ENCODE results near the gene FOXP2.

Gene FOXP2

DNA sequence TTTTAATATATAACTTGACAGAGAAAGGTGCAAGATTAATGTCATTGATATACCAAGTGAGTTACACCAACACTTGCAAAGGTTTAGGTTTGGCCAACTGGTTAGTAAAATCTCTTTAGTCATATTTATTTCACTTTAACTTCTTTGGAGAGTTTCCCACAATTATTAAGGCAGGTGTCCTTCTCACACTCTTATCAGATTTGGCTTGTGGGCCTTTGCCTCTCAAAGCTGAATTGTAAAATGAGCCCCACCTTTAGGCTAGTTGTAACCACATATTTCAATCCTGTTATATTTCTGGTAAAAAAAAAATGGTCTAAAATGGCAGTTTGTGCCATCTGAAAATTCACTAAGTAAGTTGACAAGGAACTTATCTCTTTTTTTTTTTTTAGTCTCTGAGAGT is 26.6 kb upstream of the FOXP2 start:
- H3K36me3 Mint-ChIP-seq (ENCODE audit: low read depth): no peaks in the 10 kb centered on the region
- H3K4me3 Mint-ChIP-seq: no peak overlapping the region
- no peaks in the 10 kb centered on the region for H3K4me1 Mint-ChIP-seq
- no peak for DNase-seq
- no peaks in the 10 kb centered on the region for H3K9me3 Mint-ChIP-seq
- H3K27me3 Mint-ChIP-seq (ENCODE audit: low read depth, poor library complexity): peaks cover 6% of the 10 kb centered on the region
- H3K27ac Mint-ChIP-seq: no peak overlapping the region
- TF ChIP-seq, protein P1, sequence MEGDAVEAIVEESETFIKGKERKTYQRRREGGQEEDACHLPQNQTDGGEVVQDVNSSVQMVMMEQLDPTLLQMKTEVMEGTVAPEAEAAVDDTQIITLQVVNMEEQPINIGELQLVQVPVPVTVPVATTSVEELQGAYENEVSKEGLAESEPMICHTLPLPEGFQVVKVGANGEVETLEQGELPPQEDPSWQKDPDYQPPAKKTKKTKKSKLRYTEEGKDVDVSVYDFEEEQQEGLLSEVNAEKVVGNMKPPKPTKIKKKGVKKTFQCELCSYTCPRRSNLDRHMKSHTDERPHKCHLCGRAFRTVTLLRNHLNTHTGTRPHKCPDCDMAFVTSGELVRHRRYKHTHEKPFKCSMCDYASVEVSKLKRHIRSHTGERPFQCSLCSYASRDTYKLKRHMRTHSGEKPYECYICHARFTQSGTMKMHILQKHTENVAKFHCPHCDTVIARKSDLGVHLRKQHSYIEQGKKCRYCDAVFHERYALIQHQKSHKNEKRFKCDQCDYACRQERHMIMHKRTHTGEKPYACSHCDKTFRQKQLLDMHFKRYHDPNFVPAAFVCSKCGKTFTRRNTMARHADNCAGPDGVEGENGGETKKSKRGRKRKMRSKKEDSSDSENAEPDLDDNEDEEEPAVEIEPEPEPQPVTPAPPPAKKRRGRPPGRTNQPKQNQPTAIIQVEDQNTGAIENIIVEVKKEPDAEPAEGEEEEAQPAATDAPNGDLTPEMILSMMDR (IDR thresholded peaks at IDR 0.05): no peak

DNA sequence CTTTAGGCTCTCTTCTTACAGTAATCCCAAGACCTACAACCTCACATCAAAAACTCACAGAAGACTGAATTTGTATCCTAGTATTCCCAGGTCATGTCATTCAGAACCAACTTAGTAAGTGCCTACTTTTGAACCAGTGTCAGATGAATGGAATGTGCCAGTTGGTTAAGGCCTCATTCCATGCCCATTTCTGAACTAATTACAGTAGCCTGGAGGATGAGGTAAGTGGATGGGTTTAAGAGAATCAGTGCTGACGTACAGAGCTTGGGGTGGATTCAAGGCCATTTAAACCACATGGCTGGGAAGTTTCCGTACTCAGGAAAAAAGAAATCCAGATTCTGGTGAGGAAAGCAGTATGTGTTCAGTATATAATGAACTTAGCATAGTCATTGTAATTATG is 21.9 kb upstream of the FOXP2 start:
- H3K27me3 Mint-ChIP-seq (ENCODE audit: low read depth, poor library complexity): peaks cover 7% of the 10 kb centered on the region
- H3K9me3 Mint-ChIP-seq: no peaks in the 10 kb centered on the region
- no peak overlapping the region for H3K27ac Mint-ChIP-seq
- H3K4me3 Mint-ChIP-seq: no peak overlapping the region
- TF ChIP-seq, protein P1 (IDR thresholded peaks at IDR 0.05): no peak
- no peaks in the 10 kb centered on the region for H3K4me1 Mint-ChIP-seq
- H3K36me3 Mint-ChIP-seq (ENCODE audit: low read depth): no peaks in the 10 kb centered on the region
- no peak for DNase-seq

- H3K36me3 Mint-ChIP-seq (ENCODE audit: low read depth): no peaks in the 10 kb centered on the region
- no peak overlapping the region for H3K4me3 Mint-ChIP-seq
- H3K27ac Mint-ChIP-seq: no peak overlapping the region
- peaks cover 4% of the 10 kb centered on the region for H3K27me3 Mint-ChIP-seq (ENCODE audit: low read depth, poor library complexity)
- TF ChIP-seq, protein P1 (IDR thresholded peaks at IDR 0.05): no peak
- no peak for DNase-seq
- H3K4me1 Mint-ChIP-seq: no peaks in the 10 kb centered on the region
- no peaks in the 10 kb centered on the region for H3K9me3 Mint-ChIP-seq
These were observed 11.6 kb upstream of the FOXP2 start for GRCh38 chr7:114402876-114403635.

- Mint-ChIP-seq H3K9me3 (no peaks in the 10 kb centered on the region), H3K36me3 (ENCODE audit: low read depth) (no peaks in the 10 kb centered on the region), H3K4me3 (no peak overlapping the region), H3K27me3 (ENCODE audit: low read depth, poor library complexity) (peaks cover 4% of the 10 kb centered on the region), H3K27ac (no peak overlapping the region), H3K4me1 (no peaks in the 10 kb centered on the region)
- no peak for DNase-seq
- TF ChIP-seq, protein P1 (IDR thresholded peaks at IDR 0.05): peak; percentile 57
These were observed 9.2 kb upstream of the FOXP2 start for GRCh38 chr7:114405427-114405826.

- no peak overlapping the region for H3K27ac Mint-ChIP-seq
- no peaks in the 10 kb centered on the region for H3K9me3 Mint-ChIP-seq
- no peak overlapping the region for H3K4me3 Mint-ChIP-seq
- H3K4me1 Mint-ChIP-seq: no peaks in the 10 kb centered on the region
- TF ChIP-seq, protein P1 (IDR thresholded peaks at IDR 0.05): no peak
- no peaks in the 10 kb centered on the region for H3K27me3 Mint-ChIP-seq (ENCODE audit: low read depth, poor library complexity)
- DNase-seq: no peak
- no peaks in the 10 kb centered on the region for H3K36me3 Mint-ChIP-seq (ENCODE audit: low read depth)
These were observed 4.9 kb upstream of the FOXP2 start for GRCh38 chr7:114409750-114410149.

DNA sequence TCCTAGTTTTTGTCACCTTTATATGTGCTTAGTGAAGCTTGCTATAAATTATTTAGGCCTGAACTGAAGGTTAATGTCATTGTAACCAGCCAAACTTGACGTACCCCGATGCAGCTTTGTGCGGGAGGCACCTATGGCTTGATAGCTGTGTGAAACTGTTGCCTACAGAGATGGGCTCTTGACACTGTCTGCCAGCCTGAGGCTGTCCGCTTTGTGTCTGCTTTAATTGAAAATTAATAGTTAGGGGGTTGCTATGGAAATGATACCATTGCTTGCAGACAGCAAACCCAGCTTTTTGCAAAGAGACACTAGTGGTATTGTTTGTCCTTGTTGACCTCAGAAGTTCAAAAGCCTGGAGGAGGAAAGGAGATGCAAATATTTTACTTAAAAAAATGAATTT is 2.1 kb upstream of the FOXP2 start:
- no peak overlapping the region for H3K27ac Mint-ChIP-seq
- H3K27me3 Mint-ChIP-seq (ENCODE audit: low read depth, poor library complexity): no peaks in the 10 kb centered on the region
- no peaks in the 10 kb centered on the region for H3K4me1 Mint-ChIP-seq
- no peak for DNase-seq
- no peaks in the 10 kb centered on the region for H3K36me3 Mint-ChIP-seq (ENCODE audit: low read depth)
- TF ChIP-seq, protein P1 (IDR thresholded peaks at IDR 0.05): no peak
- H3K9me3 Mint-ChIP-seq: no peaks in the 10 kb centered on the region
- H3K4me3 Mint-ChIP-seq: peak overlapping the region; percentile 29

Measured in nephron progenitor cell (in vitro differentiated cells).